ENCODE data around the gene ZNF76. TPM values are rescaled to one million over a fixed set of nuclear protein-coding genes. Genes with fewer than 3 reads are reported as not detected.

Gene ZNF76
- total RNA-seq, 2 experiments from 2014 or later = 31.0 to 59.5 TPM

DNA sequence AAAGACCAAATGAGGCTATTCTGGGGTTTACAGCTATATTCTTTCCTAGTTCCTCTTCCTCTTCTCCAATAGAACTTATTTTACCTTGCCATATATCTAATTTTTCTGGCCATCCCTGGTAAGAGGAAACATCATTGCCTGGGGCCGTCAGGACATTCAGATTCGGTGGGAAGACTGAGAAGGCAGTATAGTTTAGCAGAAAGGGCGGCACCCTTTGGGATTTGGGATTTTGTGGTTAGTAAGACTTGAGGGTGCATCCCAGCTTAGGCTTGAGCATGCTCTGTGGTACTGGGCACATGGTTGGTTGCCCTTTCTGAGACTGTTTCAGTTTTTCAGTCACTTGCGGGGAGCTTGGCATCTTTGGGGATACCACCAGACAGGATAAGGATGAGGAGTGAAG lies 24.6 kb upstream of the ZNF76 start:
- Histone ChIP-seq H3K4me1 (ENCODE audit: insufficient read depth, low read length, poor library complexity, severe bottlenecking) (no peaks in the 10 kb centered on the region), H3K27ac (ENCODE audit: low read depth, low read length, poor library complexity, severe bottlenecking) (no peak overlapping the region), H3K36me3 (ENCODE audit: insufficient read depth, low read length) (no peaks in the 10 kb centered on the region), H3K9me3 (ENCODE audit: low read length) (no peaks in the 10 kb centered on the region), H3K79me2 (ENCODE audit: insufficient read depth, low read depth, low read length) (no peaks in the 10 kb centered on the region), H3K9me2 (ENCODE audit: insufficient read depth, low read length) (no peaks in the 10 kb centered on the region), H3K4me3 (ENCODE audit: low read depth, low read length, poor library complexity, severe bottlenecking) (no peak overlapping the region), H3K4me2 (ENCODE audit: low read length) (no peak overlapping the region), H2AFZ (ENCODE audit: low read length) (no peak overlapping the region), H4K20me1 (ENCODE audit: insufficient read depth, low read length) (no peaks in the 10 kb centered on the region)
- BruUV-seq (replicated peaks) = no TSS peak
- ChIA-PET CTCF (ENCODE audit: unreplicated experiment) (no interaction called here), POLR2A (interaction anchor here (0.5 kb wide), 1 partner anchor 83 kb away, joined by 3 read pairs; no protein-coding TSS in a partner anchor)
- intact Hi-C loops (cut with micrococcal nuclease; ENCODE audit: unreplicated experiment) = no loop called here
- no peak for DNase-seq (ENCODE audit: low spot score)
- no peak for TF ChIP-seq EZH2phosphoT487 (IDR thresholded peaks at IDR 0.05; ENCODE audit: borderline replicate concordance, low read depth, low read length)
- TF ChIP-seq, protein P1, sequence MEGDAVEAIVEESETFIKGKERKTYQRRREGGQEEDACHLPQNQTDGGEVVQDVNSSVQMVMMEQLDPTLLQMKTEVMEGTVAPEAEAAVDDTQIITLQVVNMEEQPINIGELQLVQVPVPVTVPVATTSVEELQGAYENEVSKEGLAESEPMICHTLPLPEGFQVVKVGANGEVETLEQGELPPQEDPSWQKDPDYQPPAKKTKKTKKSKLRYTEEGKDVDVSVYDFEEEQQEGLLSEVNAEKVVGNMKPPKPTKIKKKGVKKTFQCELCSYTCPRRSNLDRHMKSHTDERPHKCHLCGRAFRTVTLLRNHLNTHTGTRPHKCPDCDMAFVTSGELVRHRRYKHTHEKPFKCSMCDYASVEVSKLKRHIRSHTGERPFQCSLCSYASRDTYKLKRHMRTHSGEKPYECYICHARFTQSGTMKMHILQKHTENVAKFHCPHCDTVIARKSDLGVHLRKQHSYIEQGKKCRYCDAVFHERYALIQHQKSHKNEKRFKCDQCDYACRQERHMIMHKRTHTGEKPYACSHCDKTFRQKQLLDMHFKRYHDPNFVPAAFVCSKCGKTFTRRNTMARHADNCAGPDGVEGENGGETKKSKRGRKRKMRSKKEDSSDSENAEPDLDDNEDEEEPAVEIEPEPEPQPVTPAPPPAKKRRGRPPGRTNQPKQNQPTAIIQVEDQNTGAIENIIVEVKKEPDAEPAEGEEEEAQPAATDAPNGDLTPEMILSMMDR (conservative IDR thresholded peaks at IDR 0.05; ENCODE audit: low read length) = no peak

DNA sequence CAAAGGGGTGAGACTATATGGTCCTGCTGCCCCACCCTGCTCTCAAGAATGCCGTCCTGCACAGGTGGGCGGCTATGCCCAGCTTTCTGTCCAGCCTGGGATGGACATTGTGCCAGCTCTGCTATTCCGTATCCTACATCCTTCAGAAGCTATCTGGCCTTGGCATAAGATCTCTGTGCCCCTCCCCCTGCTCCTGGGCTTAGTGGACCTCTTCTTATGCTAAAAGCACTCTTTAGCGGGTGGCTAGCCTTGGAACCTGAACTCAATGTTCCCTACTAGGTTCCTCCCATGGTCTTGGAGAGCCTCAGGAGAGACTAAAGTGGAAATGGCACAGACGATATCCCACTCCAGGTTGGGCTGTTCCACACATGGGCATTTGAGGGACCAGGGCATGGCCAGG lies 23.3 kb upstream of the ZNF76 start:
- ChIA-PET CTCF (ENCODE audit: unreplicated experiment) (no interaction called here), POLR2A (interaction anchor here (0.5 kb wide), 1 partner anchor 263 kb away, joined by 3 read pairs; no protein-coding TSS in a partner anchor)
- Histone ChIP-seq H3K36me3 (ENCODE audit: insufficient read depth, low read length) (no peaks in the 10 kb centered on the region), H4K20me1 (ENCODE audit: insufficient read depth, low read length) (peaks cover 6% of the 10 kb centered on the region; the same call in 1 of the 2 replicates), H3K4me2 (ENCODE audit: low read length) (no peak overlapping the region), H3K4me1 (ENCODE audit: insufficient read depth, low read length, poor library complexity, severe bottlenecking) (no peaks in the 10 kb centered on the region), H2AFZ (ENCODE audit: low read length) (no peak overlapping the region), H3K9me3 (ENCODE audit: low read length) (no peaks in the 10 kb centered on the region), H3K27ac (ENCODE audit: low read depth, low read length, poor library complexity, severe bottlenecking) (no peak overlapping the region), H3K9me2 (ENCODE audit: insufficient read depth, low read length) (no peaks in the 10 kb centered on the region), H3K79me2 (ENCODE audit: insufficient read depth, low read depth, low read length) (no peaks in the 10 kb centered on the region), H3K4me3 (ENCODE audit: low read depth, low read length, poor library complexity, severe bottlenecking) (no peak overlapping the region)
- no TSS peak for BruUV-seq (replicated peaks)
- intact Hi-C loops (cut with micrococcal nuclease; ENCODE audit: unreplicated experiment) = no loop called here
- no peak for DNase-seq (ENCODE audit: low spot score)
- no peak for TF ChIP-seq EZH2phosphoT487 (IDR thresholded peaks at IDR 0.05; ENCODE audit: borderline replicate concordance, low read depth, low read length)
- TF ChIP-seq, protein P1 (conservative IDR thresholded peaks at IDR 0.05; ENCODE audit: low read length) = no peak

DNA sequence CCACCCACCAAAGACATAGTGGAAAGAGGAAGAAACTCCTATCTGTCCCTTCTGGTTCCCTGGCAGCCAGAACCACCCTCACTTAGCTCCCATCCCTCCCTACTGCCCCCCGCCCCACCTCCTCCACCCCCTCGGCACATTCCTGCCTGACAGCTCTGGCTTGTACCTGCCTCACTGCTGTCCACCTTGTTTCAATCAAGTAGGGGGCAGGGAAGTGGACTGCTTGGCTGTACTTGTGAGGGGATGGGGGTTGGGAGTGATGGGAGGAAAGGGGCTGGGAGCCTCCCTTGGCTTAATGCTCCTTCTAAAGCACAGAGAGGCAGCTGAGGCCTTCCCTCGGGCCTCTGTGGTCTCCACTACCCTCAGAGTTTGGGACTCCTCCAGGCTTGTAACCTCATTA lies 22.1 kb upstream of the ZNF76 start:
- peaks cover 6% of the 10 kb centered on the region; the same call in 1 of the 2 replicates for H4K20me1 ChIP-seq (ENCODE audit: insufficient read depth, low read length)
- ChIA-PET POLR2A (interaction anchor here (0.7 to 1.0 kb wide), 2 partner anchors 9 to 76 kb away, joined by 3 to 4 read pairs; no protein-coding TSS in a partner anchor), CTCF (ENCODE audit: unreplicated experiment) (interaction anchor here (0.6 kb wide), 1 partner anchor 805 kb away, joined by 3 read pairs; no protein-coding TSS in a partner anchor)
- no peak overlapping the region for H2AFZ ChIP-seq (ENCODE audit: low read length)
- no peak for DNase-seq (ENCODE audit: low spot score)
- no peaks in the 10 kb centered on the region for H3K4me1 ChIP-seq (ENCODE audit: insufficient read depth, low read length, poor library complexity, severe bottlenecking)
- no peak for TF ChIP-seq EZH2phosphoT487 (IDR thresholded peaks at IDR 0.05; ENCODE audit: borderline replicate concordance, low read depth, low read length)
- TF ChIP-seq, protein P1 (conservative IDR thresholded peaks at IDR 0.05; ENCODE audit: low read length) = no peak
- H3K4me3 ChIP-seq (ENCODE audit: low read depth, low read length, poor library complexity, severe bottlenecking) = no peak overlapping the region
- H3K4me2 ChIP-seq (ENCODE audit: low read length) = no peak overlapping the region
- no peaks in the 10 kb centered on the region for H3K9me3 ChIP-seq (ENCODE audit: low read length)
- no peaks in the 10 kb centered on the region for H3K36me3 ChIP-seq (ENCODE audit: insufficient read depth, low read length)
- H3K27ac ChIP-seq (ENCODE audit: low read depth, low read length, poor library complexity, severe bottlenecking) = no peak overlapping the region
- H3K9me2 ChIP-seq (ENCODE audit: insufficient read depth, low read length) = no peaks in the 10 kb centered on the region
- H3K79me2 ChIP-seq (ENCODE audit: insufficient read depth, low read depth, low read length) = no peaks in the 10 kb centered on the region
- intact Hi-C loops (cut with micrococcal nuclease; ENCODE audit: unreplicated experiment) = no loop called here
- BruUV-seq (replicated peaks) = no TSS peak

Data from OCI-LY7 (cell line).